ENCODE results near the gene PLCB4. TPM values are rescaled to one million over a fixed set of nuclear protein-coding genes. Genes with fewer than 3 reads are reported as not detected.

Gene PLCB4
- total and polyA plus RNA-seq, 7 experiments from 2014 or later, result 0.05 to 0.09 TPM; not detected in 5

DNA sequence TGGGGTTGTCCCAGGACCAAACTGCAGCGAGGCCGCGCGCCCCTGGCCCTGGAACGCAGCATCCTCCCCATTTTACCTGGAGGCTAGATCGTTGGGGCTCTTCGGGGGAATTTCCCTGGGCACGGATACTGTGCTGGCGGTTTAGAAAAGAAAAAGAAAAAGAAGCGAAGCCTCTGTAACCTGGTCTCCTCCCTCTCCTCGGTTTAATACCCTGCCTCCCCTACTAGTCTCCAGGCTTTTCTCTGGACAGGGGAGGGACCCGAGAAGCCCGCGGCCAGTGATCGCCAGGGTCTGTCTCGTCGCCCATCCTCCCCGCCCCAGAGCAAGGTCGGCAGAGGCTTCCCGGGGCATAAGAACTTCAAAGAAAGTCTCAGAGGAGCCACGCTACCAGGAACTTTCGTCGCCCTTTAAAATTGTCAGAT is 439.4 kb downstream of the PLCB4 start:
- Mint-ChIP-seq H3K27ac (no peak overlapping the region), H3K4me1 (peaks cover 0 to 4% (median 0%) of the 10 kb centered on the region in 7 donors), H3K4me3 (no peak overlapping the region), H3K9me3 (peaks cover 0 to 9% (median 0%) of the 10 kb centered on the region in 11 donors), H3K27me3 (peaks cover 33 to 59% (median 53%) of the 10 kb centered on the region in 5 donors), H3K36me3 (no peaks in the 10 kb centered on the region)
- Histone ChIP-seq H3K4me1 (ENCODE audit: control insufficient read depth in 2 of 2, insufficient read depth in 2 of 2, low read length in 2 of 2) (no peaks in the 10 kb centered on the region), H3K4me3 (ENCODE audit: low read length) (no peak overlapping the region), H3K36me3 (ENCODE audit: control insufficient read depth in 2 of 3, insufficient read depth in 3 of 3, low read length in 3 of 3) (no peaks in the 10 kb centered on the region), H3K9me3 (ENCODE audit: control insufficient read depth in 2 of 3, low read length in 3 of 3) (no peaks in the 10 kb centered on the region), H3K27ac (ENCODE audit: low read depth, low read length) (no peak overlapping the region), H3K27me3 (ENCODE audit: control insufficient read depth in 2 of 2, insufficient read depth in 2 of 2, low read length in 2 of 2) (no peaks in the 10 kb centered on the region)
- DNase-seq (no peak), ATAC-seq (no peak)
- intact Hi-C loops (cut with micrococcal nuclease), result no loop called here
- ChIA-PET CTCF (no interaction called here), POLR2A (no interaction called here)

DNA sequence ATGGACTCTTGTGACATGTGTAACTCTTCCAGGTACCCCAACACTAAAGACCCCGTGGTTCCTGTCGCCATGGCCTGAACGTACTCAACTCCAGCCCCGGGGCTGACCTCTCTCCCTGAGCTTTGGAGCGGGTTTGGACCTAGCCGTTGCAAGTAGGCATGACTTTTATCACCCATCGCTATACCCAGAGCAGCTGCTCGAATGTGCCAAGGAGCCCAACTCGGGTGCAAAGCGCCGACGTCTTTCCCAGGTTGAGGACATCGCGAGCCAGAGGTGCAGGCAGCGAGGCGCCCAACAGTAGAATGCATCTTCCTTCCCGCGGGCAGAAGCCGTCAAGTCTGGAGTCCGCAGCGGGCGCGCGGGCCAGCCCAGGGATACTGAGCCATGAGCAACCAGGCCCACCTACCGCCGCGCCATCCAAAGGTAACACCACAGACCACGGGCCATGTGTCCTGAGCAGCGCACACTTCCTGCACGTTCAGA is 439.9 kb downstream of the PLCB4 start:
- H3K4me1 ChIP-seq (ENCODE audit: control insufficient read depth in 2 of 2, insufficient read depth in 2 of 2, low read length in 2 of 2), result no peaks in the 10 kb centered on the region
- CTCF ChIA-PET, result no interaction called here
- Mint-ChIP-seq H3K4me3 (no peak overlapping the region), H3K4me1 (peaks cover 0 to 4% (median 0%) of the 10 kb centered on the region in 7 donors), H3K27me3 (peaks cover 36 to 63% (median 55%) of the 10 kb centered on the region in 5 donors), H3K27ac (no peak overlapping the region), H3K36me3 (no peaks in the 10 kb centered on the region), H3K9me3 (peaks cover 0 to 6% (median 0%) of the 10 kb centered on the region in 11 donors)
- no peaks in the 10 kb centered on the region for H3K9me3 ChIP-seq (ENCODE audit: control insufficient read depth in 2 of 3, low read length in 3 of 3)
- DNase-seq, result no peak
- H3K27ac ChIP-seq (ENCODE audit: low read depth, low read length), result no peak overlapping the region
- no peak overlapping the region for H3K4me3 ChIP-seq (ENCODE audit: low read length)
- intact Hi-C loops (cut with micrococcal nuclease), result no loop called here
- no peak for ATAC-seq
- H3K36me3 ChIP-seq (ENCODE audit: control insufficient read depth in 2 of 3, insufficient read depth in 3 of 3, low read length in 3 of 3), result no peaks in the 10 kb centered on the region
- no peaks in the 10 kb centered on the region for H3K27me3 ChIP-seq (ENCODE audit: control insufficient read depth in 2 of 2, insufficient read depth in 2 of 2, low read length in 2 of 2)
- POLR2A ChIA-PET, result no interaction called here

DNA sequence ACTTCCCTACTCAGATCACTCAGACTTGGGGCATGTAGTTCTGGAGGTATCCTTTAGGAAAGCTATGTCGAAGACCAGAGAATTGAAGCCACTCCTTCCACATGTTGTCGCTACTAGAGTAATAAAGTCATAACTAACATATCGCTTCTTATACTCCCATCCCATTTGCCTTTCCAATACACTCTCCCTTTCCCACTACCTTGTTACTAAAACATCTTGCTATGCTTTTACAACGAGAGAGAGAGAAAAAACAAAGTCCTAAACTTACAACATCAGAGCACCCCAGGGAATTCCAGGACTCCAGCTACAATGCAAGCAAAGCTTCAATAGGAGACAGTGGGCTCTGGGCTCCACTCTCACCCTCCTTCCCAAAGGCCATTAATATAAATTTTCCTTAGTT is 440.4 kb downstream of the PLCB4 start:
- ATAC-seq, result no peak
- Mint-ChIP-seq H3K9me3 (peaks cover 0 to 8% (median 0%) of the 10 kb centered on the region in 11 donors), H3K27ac (no peak overlapping the region), H3K4me1 (peaks cover 0 to 4% (median 0%) of the 10 kb centered on the region in 7 donors), H3K27me3 (peaks cover 41 to 68% (median 55%) of the 10 kb centered on the region in 5 donors), H3K36me3 (no peaks in the 10 kb centered on the region), H3K4me3 (no peak overlapping the region)
- no peak overlapping the region for H3K27ac ChIP-seq (ENCODE audit: low read depth, low read length)
- H3K27me3 ChIP-seq (ENCODE audit: control insufficient read depth in 2 of 2, insufficient read depth in 2 of 2, low read length in 2 of 2), result no peaks in the 10 kb centered on the region
- DNase-seq, result no peak
- ChIA-PET CTCF (no interaction called here), POLR2A (no interaction called here)
- no peaks in the 10 kb centered on the region for H3K36me3 ChIP-seq (ENCODE audit: control insufficient read depth in 2 of 3, insufficient read depth in 3 of 3, low read length in 3 of 3)
- intact Hi-C loops (cut with micrococcal nuclease), result no loop called here
- H3K9me3 ChIP-seq (ENCODE audit: control insufficient read depth in 2 of 3, low read length in 3 of 3), result no peaks in the 10 kb centered on the region
- H3K4me1 ChIP-seq (ENCODE audit: control insufficient read depth in 2 of 2, insufficient read depth in 2 of 2, low read length in 2 of 2), result no peaks in the 10 kb centered on the region
- no peak overlapping the region for H3K4me3 ChIP-seq (ENCODE audit: low read length)

DNA sequence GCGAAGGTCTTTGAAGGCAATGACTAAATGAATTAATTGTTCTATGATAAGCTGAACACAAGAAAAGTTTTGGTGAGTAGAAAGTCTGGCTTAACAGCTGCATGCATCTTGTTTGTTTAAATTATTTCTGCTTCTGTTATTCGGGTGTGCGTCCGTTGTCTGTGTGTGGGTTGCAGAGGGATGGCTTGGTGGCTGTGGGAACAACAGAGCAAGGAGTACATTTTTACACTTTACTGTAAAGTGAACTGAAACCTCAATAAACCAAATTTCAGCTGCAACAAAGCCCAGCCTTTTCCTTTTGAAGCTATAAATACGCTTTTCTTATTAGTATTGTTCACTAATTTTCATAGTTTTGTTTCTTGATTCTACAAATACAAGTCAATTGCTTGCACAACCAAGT is 442.0 kb downstream of the PLCB4 start:
- H3K36me3 ChIP-seq (ENCODE audit: control insufficient read depth in 2 of 3, insufficient read depth in 3 of 3, low read length in 3 of 3), result no peaks in the 10 kb centered on the region
- no peak overlapping the region for H3K27ac ChIP-seq (ENCODE audit: low read depth, low read length)
- no peak for ATAC-seq
- H3K9me3 ChIP-seq (ENCODE audit: control insufficient read depth in 2 of 3, low read length in 3 of 3), result no peaks in the 10 kb centered on the region
- H3K4me1 ChIP-seq (ENCODE audit: control insufficient read depth in 2 of 2, insufficient read depth in 2 of 2, low read length in 2 of 2), result no peaks in the 10 kb centered on the region
- Mint-ChIP-seq H3K9me3 (peaks cover 0 to 11% (median 0%) of the 10 kb centered on the region in 11 donors), H3K36me3 (no peaks in the 10 kb centered on the region), H3K27ac (no peak overlapping the region), H3K4me1 (peaks cover 0 to 4% (median 0%) of the 10 kb centered on the region in 7 donors), H3K4me3 (no peak overlapping the region), H3K27me3 (peaks cover 54 to 83% (median 64%) of the 10 kb centered on the region in 5 donors)
- H3K4me3 ChIP-seq (ENCODE audit: low read length), result no peak overlapping the region
- DNase-seq, result no peak
- intact Hi-C loops (cut with micrococcal nuclease), result no loop called here
- ChIA-PET POLR2A (no interaction called here), CTCF (no interaction called here)
- H3K27me3 ChIP-seq (ENCODE audit: control insufficient read depth in 2 of 2, insufficient read depth in 2 of 2, low read length in 2 of 2), result no peaks in the 10 kb centered on the region

DNA sequence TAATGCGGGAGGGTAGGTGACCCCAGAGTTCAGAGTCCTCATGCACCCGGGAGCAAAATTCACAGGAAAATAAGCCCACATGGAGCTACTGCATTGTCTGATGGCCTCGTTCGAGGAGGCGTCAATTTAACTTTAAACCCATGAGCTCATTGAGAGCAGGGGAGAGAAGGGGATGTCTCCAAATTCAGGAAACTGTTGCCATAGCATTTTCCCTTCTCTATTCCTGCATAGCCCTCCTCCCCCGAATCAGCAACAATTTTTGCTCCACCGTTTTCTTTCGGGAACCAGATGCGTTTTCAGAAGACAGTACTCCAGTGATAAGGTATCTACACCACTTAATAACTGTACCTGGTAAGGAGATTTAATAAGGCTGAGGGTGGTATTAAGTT is 445.2 kb downstream of the PLCB4 start:
- H3K4me1 ChIP-seq (ENCODE audit: control insufficient read depth in 2 of 2, insufficient read depth in 2 of 2, low read length in 2 of 2), result no peaks in the 10 kb centered on the region
- no peaks in the 10 kb centered on the region for H3K9me3 ChIP-seq (ENCODE audit: control insufficient read depth in 2 of 3, low read length in 3 of 3)
- H3K36me3 Mint-ChIP-seq, result no peaks in the 10 kb centered on the region
- H3K27me3 ChIP-seq (ENCODE audit: control insufficient read depth in 2 of 2, insufficient read depth in 2 of 2, low read length in 2 of 2), result no peaks in the 10 kb centered on the region
- CTCF ChIA-PET, result no interaction called here
- POLR2A ChIA-PET, result no interaction called here
- H3K4me3 ChIP-seq (ENCODE audit: low read length), result no peak overlapping the region
- DNase-seq, result no peak
- H3K27ac Mint-ChIP-seq, result no peak overlapping the region
- no peak overlapping the region for H3K4me3 Mint-ChIP-seq
- H3K9me3 Mint-ChIP-seq, result peaks cover 0 to 10% (median 1%) of the 10 kb centered on the region in 11 donors
- peaks cover 0 to 6% (median 0%) of the 10 kb centered on the region in 7 donors for H3K4me1 Mint-ChIP-seq
- peaks cover 61 to 88% (median 76%) of the 10 kb centered on the region in 5 donors for H3K27me3 Mint-ChIP-seq
- H3K36me3 ChIP-seq (ENCODE audit: control insufficient read depth in 2 of 3, insufficient read depth in 3 of 3, low read length in 3 of 3), result no peaks in the 10 kb centered on the region
- intact Hi-C loops (cut with micrococcal nuclease), result no loop called here
- H3K27ac ChIP-seq (ENCODE audit: low read depth, low read length), result no peak overlapping the region
- ATAC-seq, result no peak

DNA sequence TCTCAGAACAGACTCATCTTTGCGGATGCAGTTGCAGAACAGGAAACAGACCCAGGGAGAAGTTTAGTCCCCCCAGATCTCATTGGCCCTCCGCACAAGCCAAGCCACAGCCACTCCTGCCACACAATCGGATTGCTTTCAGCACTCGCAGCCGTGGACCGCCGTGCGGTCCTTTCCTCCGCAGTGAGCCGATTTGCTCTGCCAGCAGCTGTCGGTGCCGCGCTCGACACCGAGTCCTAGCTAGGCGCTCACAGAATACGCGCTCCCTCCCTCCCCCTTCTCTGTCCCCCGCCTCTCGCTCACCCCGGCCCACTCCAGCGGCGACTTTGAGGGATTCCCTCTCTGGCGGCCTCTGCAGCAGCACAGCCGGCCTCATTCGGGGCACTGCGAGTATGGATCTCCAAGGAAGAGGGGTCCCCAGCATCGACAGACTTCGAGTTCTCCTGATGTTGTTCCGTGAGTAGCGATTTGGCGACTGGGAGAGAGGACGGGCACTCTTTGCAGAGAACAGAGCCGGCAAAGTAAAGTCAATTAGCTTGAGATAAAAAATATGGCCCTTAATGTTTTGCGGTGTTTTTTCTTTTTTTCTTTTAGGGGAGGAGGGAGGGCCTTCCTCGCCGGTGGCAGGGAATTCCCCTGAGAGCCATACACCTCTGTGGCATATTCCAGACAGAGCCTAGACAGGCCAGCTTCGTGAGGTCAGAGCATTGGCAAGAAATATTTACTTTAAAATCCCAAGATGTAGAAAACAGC is 445.8 kb downstream of the PLCB4 start, which contains the start of gene LAMP5:
TSS of gene LAMP5 (plus strand) at position 130 of the 753 bp plus-strand sequence. CDS start at position 393, 263 bp downstream.
- ChIA-PET CTCF (no interaction called here), POLR2A (no interaction called here)
- Mint-ChIP-seq H3K4me3 (no peak within 1 kb of the TSS), H3K4me1 (peaks cover 0 to 6% (median 0%) of the 10 kb centered on the region in 7 donors), H3K9me3 (peaks cover 0 to 10% (median 0%) of the 10 kb centered on the region in 11 donors), H3K27me3 (peaks cover 57 to 83% (median 71%) of the 10 kb centered on the region in 5 donors), H3K27ac (no peak within 1 kb of the TSS), H3K36me3 (no peaks in the 10 kb centered on the region)
- Histone ChIP-seq H3K27ac (ENCODE audit: low read depth, low read length) (no peak within 1 kb of the TSS), H3K9me3 (ENCODE audit: control insufficient read depth in 2 of 3, low read length in 3 of 3) (no peaks in the 10 kb centered on the region), H3K27me3 (ENCODE audit: control insufficient read depth in 2 of 2, insufficient read depth in 2 of 2, low read length in 2 of 2) (no peaks in the 10 kb centered on the region), H3K4me1 (ENCODE audit: control insufficient read depth in 2 of 2, insufficient read depth in 2 of 2, low read length in 2 of 2) (no peaks in the 10 kb centered on the region), H3K36me3 (ENCODE audit: control insufficient read depth in 2 of 3, insufficient read depth in 3 of 3, low read length in 3 of 3) (no peaks in the 10 kb centered on the region), H3K4me3 (ENCODE audit: low read length) (no peak within 1 kb of the TSS)
- DNase-seq, result no peak
- ATAC-seq, result no peak
- intact Hi-C loops (cut with micrococcal nuclease), result no loop called here

DNA sequence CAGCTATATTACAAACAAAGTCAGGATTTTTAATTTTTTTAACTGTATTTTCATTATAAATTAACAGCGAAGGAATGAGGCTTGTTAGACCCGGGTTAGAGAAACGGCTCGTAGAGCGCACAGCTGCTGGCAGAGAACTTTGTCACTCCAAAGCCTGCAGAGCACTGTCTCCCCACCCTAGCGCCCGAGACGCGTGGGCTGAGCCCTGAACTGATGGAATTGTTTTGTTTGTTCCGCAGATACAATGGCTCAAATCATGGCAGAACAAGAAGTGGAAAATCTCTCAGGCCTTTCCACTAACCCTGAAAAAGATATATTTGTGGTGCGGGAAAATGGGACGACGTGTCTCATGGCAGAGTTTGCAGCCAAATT is 446.3 kb downstream of the PLCB4 start:
- no peaks in the 10 kb centered on the region for H3K9me3 ChIP-seq (ENCODE audit: control insufficient read depth in 2 of 3, low read length in 3 of 3)
- no peak overlapping the region for H3K4me3 ChIP-seq (ENCODE audit: low read length)
- no peaks in the 10 kb centered on the region for H3K36me3 Mint-ChIP-seq
- peaks cover 62 to 78% (median 76%) of the 10 kb centered on the region in 5 donors for H3K27me3 Mint-ChIP-seq
- H3K36me3 ChIP-seq (ENCODE audit: control insufficient read depth in 2 of 3, insufficient read depth in 3 of 3, low read length in 3 of 3), result no peaks in the 10 kb centered on the region
- ChIA-PET CTCF (no interaction called here), POLR2A (no interaction called here)
- intact Hi-C loops (cut with micrococcal nuclease), result no loop called here
- H3K4me1 ChIP-seq (ENCODE audit: control insufficient read depth in 2 of 2, insufficient read depth in 2 of 2, low read length in 2 of 2), result no peaks in the 10 kb centered on the region
- H3K27ac Mint-ChIP-seq, result no peak overlapping the region
- no peaks in the 10 kb centered on the region for H3K27me3 ChIP-seq (ENCODE audit: control insufficient read depth in 2 of 2, insufficient read depth in 2 of 2, low read length in 2 of 2)
- no peak overlapping the region for H3K4me3 Mint-ChIP-seq
- ATAC-seq (no peak), DNase-seq (no peak)
- no peak overlapping the region for H3K27ac ChIP-seq (ENCODE audit: low read depth, low read length)
- peaks cover 0 to 6% (median 0%) of the 10 kb centered on the region in 7 donors for H3K4me1 Mint-ChIP-seq
- H3K9me3 Mint-ChIP-seq, result peaks cover 0 to 10% (median 1%) of the 10 kb centered on the region in 11 donors

Measured in naive thymus-derived CD4-positive, alpha-beta T cell (primary cell).